Activated CD4-positive, alpha-beta T cell treated with anti-CD3 and anti-CD28 coated beads, Interleukin-2, amount 10 ng/mL, durations not matched to agents 24 days and 14 days (primary cell): ENCODE measurements around the gene SUPT4H1. TPM values are rescaled to one million over a fixed set of nuclear protein-coding genes. Genes with fewer than 3 reads are reported as not detected.

Experiments used
- DNase-seq: peaks from one replicate; pipeline ENCODE4 v3.0.0; 2022
- H3K27ac Mint-ChIP-seq: one replicate; pipeline ENCODE4 v1.8.0; 2022; ENCODE audit warnings: mild to moderate bottlenecking, mixed read lengths
- H3K27me3 Mint-ChIP-seq: one replicate; pipeline ENCODE4 v1.8.0; 2022; ENCODE audit warnings: mixed read lengths
- H3K36me3 Mint-ChIP-seq: one replicate; pipeline ENCODE4 v1.8.0; 2022; ENCODE audit warnings: low read depth, mild to moderate bottlenecking, mixed read lengths
- H3K4me1 Mint-ChIP-seq: one replicate; pipeline ENCODE4 v1.8.0; 2021; ENCODE audit warnings: mixed read lengths
- H3K4me3 Mint-ChIP-seq: one replicate; pipeline ENCODE4 v1.8.0; 2022; ENCODE audit warnings: mild to moderate bottlenecking, moderate library complexity, mixed read lengths
- H3K9me3 Mint-ChIP-seq: one replicate; pipeline ENCODE4 v1.8.0; 2021; ENCODE audit warnings: mixed read lengths
- intact Hi-C: fragments of 100-400 bp; cut with micrococcal nuclease; formaldehyde crosslinking; loops from one replicate; pipeline ENCODE4 v1.15.1; 2023
- total RNA-seq: library from RNA; stranded (reverse); gene quantifications from 2 replicates; pipeline ENCODE4 v1.2.3, GENCODE V29; 2022

SUPT4H1 gene
- total RNA-seq, 1 donor from 2014 or later: 139 TPM

- H3K4me3 Mint-ChIP-seq: peak overlapping the region; percentile 91
- H3K27me3 Mint-ChIP-seq: peaks cover 1% of the 10 kb centered on the region
- peaks cover 1% of the 10 kb centered on the region for H3K9me3 Mint-ChIP-seq
- H3K4me1 Mint-ChIP-seq: peaks cover 55% of the 10 kb centered on the region
- peak overlapping the region; percentile 100 for H3K27ac Mint-ChIP-seq
- intact Hi-C loops: loop anchor here (5.0 to 10.0 kb wide), 7 partner anchors 180 to 1505 kb away; partner anchors contain the start of genes PRR11, SKA2 and VEZF1
- peaks cover 39% of the 10 kb centered on the region for H3K36me3 Mint-ChIP-seq
- peak; percentile 88 for DNase-seq
Measured at GRCh38 chr17:58337210-58337599, 14.8 kb downstream of the SUPT4H1 start.

- Mint-ChIP-seq H3K4me1 (peaks cover 54% of the 10 kb centered on the region), H3K36me3 (peaks cover 39% of the 10 kb centered on the region), H3K27ac (peak overlapping the region; percentile 100), H3K4me3 (peak overlapping the region; percentile 91), H3K9me3 (peaks cover 4% of the 10 kb centered on the region), H3K27me3 (peaks cover 4% of the 10 kb centered on the region)
- intact Hi-C loops: loop anchor here (5.0 to 10.0 kb wide), 7 partner anchors 181 to 1506 kb away; partner anchors contain the start of genes PRR11, SKA2 and VEZF1
- DNase-seq: peak; percentile 77
Measured at GRCh38 chr17:58336456-58337209, 15.4 kb downstream of the SUPT4H1 start.

DNA sequence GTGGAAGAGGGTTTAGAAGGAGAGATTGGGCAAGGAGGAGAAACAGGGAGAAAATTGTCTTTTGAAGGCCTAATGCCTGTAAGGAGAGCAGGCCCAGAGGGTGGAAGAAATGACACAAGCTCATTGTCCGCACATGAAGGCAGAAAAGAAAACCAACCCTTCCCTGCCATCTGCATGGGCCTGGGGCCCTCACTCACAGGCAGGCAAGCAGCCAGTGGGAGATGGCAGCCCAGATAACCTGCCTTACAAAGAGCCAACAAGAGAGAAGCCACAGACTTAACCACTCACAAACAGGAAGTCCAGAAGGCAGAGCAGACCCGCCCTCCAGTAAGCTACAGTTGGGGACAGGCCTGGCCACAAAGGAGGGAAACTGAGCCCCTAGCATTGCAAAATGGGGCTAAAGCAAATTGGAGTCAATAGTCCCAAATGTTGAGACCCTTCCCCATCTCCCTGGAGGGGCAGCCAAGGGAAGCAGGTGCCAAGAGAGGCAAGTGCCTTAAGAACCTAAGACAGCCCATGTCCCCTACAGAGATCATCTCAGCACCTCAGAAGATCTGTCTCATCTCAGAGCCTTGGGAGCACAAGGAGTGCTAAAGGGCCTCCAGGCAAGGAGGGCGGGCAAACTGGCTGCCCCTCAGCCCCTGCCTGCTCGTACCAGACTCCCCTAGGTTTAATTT, 16.1 kb downstream of the SUPT4H1 start:
- intact Hi-C loops: loop anchor here (5.0 to 10.0 kb wide), 7 partner anchors 181 to 1506 kb away; partner anchors contain the start of genes PRR11, SKA2 and VEZF1
- peaks cover 4% of the 10 kb centered on the region for H3K9me3 Mint-ChIP-seq
- H3K27ac Mint-ChIP-seq: peak overlapping the region; percentile 100
- H3K36me3 Mint-ChIP-seq: peaks cover 42% of the 10 kb centered on the region
- H3K4me1 Mint-ChIP-seq: peaks cover 54% of the 10 kb centered on the region
- H3K27me3 Mint-ChIP-seq: peaks cover 4% of the 10 kb centered on the region
- DNase-seq: peak; percentile 94
- peak overlapping the region; percentile 91 for H3K4me3 Mint-ChIP-seq

DNA sequence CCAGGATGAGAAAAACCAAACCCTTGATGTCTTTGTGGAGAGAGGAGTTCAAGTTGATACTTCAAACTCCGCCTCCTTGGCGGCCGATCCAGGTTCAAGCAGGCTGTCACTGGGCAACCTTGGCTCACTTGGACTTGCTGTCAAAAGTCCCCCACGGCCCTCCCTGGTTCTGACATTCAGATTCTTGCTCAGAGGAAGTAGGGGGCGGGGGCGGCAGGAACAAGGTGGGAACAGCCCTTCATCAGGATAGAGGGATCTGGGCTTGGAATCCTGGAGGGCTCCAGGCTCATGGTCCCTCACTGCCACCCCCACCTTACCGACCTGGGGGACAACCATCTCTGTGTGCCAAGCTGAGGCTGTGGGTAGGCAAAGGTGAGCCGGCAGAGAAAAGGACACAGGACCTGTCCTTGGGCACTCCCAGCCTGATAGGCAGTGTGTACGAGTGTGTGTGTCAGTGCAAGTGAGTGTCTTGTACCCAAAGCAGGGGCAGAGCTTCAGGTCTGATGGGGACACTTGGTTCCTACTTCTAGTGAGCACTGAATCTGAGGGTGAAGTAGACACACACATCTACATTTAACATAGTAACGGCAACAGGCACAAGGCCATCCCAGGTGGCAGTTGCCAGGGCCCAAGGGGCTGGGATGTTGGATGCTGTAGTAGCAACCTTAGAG, 16.8 kb downstream of the SUPT4H1 start:
- peaks cover 4% of the 10 kb centered on the region for H3K27me3 Mint-ChIP-seq
- intact Hi-C loops: loop anchor here (5.0 to 10.0 kb wide), 7 partner anchors 182 to 1507 kb away; partner anchors contain the start of genes PRR11, SKA2 and VEZF1
- peak overlapping the region; percentile 91 for H3K4me3 Mint-ChIP-seq
- peak overlapping the region; percentile 100 for H3K27ac Mint-ChIP-seq
- peaks cover 42% of the 10 kb centered on the region for H3K36me3 Mint-ChIP-seq
- peak; percentile 82 for DNase-seq
- peaks cover 55% of the 10 kb centered on the region for H3K4me1 Mint-ChIP-seq
- H3K9me3 Mint-ChIP-seq: peaks cover 4% of the 10 kb centered on the region

- DNase-seq: no peak
- Mint-ChIP-seq H3K4me3 (peak overlapping the region; percentile 91), H3K4me1 (peaks cover 55% of the 10 kb centered on the region), H3K27me3 (peaks cover 4% of the 10 kb centered on the region), H3K9me3 (peaks cover 4% of the 10 kb centered on the region), H3K27ac (peak overlapping the region; percentile 100), H3K36me3 (peaks cover 42% of the 10 kb centered on the region)
- intact Hi-C loops: loop anchor here (5.0 to 10.0 kb wide), 7 partner anchors 183 to 1508 kb away; partner anchors contain the start of genes PRR11, SKA2 and VEZF1
Measured at GRCh38 chr17:58334661-58335060, 17.3 kb downstream of the SUPT4H1 start.

DNA sequence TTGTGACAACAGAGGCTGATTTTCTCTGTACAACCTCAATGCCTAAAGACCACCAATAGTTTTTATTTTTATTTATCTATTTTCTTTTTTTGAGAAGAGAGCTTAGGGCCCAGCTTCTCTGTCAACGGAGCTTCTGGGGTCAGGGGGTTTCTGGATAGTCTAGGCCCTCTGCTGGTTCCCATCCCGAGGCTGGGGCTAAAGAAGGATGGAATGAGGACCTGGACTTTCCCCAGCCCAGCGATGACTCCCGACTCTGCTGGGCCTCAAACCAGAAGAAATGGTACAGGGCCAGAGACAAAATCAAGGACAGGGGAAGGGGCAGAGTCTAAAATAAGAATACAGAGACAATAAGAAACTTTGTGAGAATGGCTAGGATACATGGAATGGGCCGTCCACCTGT, 17.7 kb downstream of the SUPT4H1 start:
- Mint-ChIP-seq H3K9me3 (peaks cover 4% of the 10 kb centered on the region), H3K27me3 (peaks cover 4% of the 10 kb centered on the region), H3K36me3 (peaks cover 42% of the 10 kb centered on the region), H3K4me1 (peaks cover 54% of the 10 kb centered on the region), H3K27ac (peak overlapping the region; percentile 100), H3K4me3 (peak overlapping the region; percentile 91)
- intact Hi-C loops: loop anchor here (10.0 kb wide), 2 partner anchors 821 to 1451 kb away; partner anchors contain the start of genes PRR11 and SKA2
- DNase-seq: no peak

DNA sequence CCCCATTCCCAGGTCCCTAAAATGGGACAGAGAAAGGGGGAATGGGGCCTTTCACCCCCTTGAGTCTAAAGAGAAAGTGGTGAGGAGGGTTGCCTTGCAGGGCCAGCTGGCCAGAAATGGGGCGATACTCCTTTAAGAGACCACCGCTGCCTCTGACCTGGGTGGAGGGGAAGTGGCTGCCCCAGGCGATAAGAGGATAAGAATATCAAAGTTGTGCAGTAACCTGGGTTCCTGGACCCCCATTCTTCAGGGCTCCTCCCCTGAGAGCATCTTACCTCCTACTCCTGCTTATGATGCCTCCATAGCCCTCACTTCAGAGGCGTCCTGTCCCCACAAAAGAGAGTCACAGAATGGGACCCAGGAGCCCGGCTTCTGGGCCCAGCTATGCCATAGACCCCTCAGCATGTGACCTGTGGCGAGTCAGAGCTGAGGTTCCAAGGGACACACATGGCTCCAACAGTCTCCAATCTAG, 18.2 kb downstream of the SUPT4H1 start:
- Mint-ChIP-seq H3K36me3 (peaks cover 44% of the 10 kb centered on the region), H3K4me1 (peaks cover 56% of the 10 kb centered on the region), H3K27ac (peak overlapping the region; percentile 100), H3K9me3 (peaks cover 4% of the 10 kb centered on the region), H3K4me3 (peak overlapping the region; percentile 91), H3K27me3 (peaks cover 4% of the 10 kb centered on the region)
- peak; percentile 81 for DNase-seq
- intact Hi-C loops: loop anchor here (10.0 kb wide), 2 partner anchors 821 to 1451 kb away; partner anchors contain the start of genes PRR11 and SKA2

- peak overlapping the region; percentile 100 for H3K27ac Mint-ChIP-seq
- H3K27me3 Mint-ChIP-seq: peaks cover 4% of the 10 kb centered on the region
- intact Hi-C loops: loop anchor here (10.0 kb wide), 2 partner anchors 822 to 1452 kb away; partner anchors contain the start of genes PRR11 and SKA2
- H3K4me3 Mint-ChIP-seq: peak overlapping the region; percentile 91
- peaks cover 48% of the 10 kb centered on the region for H3K36me3 Mint-ChIP-seq
- peak; percentile 88 for DNase-seq
- peaks cover 4% of the 10 kb centered on the region for H3K9me3 Mint-ChIP-seq
- H3K4me1 Mint-ChIP-seq: peaks cover 59% of the 10 kb centered on the region
Measured at GRCh38 chr17:58332778-58333735, 18.9 kb downstream of the SUPT4H1 start.

DNA sequence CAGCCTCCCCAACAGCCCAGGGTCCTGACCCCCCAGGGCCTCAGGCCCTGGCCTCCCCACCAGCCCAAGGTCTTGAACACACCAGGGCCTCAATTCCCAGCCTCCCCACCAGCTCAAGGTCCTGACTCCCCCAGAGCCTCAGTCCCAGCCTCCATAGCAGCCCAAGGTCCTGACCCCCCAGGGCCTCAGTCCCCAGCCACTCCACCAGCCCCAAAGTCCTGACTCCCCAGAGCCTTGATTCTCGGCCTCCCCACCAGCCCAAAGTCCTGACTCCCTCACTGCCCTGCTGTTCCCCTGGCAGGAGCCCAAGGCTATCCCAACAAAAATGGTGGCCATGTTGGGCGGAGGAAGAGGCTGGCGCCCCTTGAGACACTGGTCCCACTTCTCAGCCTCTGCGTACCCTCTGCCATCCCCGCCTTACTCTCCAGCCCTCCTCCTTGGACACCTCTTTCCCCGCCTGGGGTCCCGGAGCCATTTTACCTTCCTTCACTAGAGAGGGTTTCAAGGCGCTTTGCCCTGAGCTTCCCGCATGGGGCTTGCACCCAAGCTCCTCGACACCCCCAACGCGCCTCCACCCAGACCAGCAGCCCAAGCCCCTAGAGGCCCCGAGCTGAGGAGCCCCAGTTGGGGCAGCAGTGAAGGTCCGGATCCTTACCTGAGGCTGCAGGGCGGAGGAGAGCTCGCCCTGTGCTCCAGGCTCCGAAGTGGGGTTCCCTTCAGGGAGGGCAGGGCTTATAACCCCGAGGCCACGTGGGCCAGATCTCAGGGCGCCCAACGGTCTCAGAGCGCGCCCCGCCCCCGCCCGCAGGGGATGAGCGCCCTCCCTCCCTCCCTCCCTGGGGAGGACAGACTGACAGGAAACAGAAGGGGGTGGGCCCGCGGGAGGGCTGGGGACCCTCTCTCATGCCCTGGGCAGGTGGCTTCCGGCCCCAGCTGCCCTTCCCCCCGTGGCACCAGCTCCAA, 19.9 kb downstream of the SUPT4H1 start:
- Mint-ChIP-seq H3K4me1 (peaks cover 56% of the 10 kb centered on the region), H3K9me3 (peaks cover 4% of the 10 kb centered on the region), H3K27me3 (peaks cover 4% of the 10 kb centered on the region), H3K36me3 (peaks cover 50% of the 10 kb centered on the region), H3K27ac (peak overlapping the region; percentile 100), H3K4me3 (peak overlapping the region; percentile 91)
- intact Hi-C loops: loop anchor here (10.0 kb wide), 2 partner anchors 823 to 1453 kb away; partner anchors contain the start of genes PRR11 and SKA2
- DNase-seq: peak; percentile 98

DNA sequence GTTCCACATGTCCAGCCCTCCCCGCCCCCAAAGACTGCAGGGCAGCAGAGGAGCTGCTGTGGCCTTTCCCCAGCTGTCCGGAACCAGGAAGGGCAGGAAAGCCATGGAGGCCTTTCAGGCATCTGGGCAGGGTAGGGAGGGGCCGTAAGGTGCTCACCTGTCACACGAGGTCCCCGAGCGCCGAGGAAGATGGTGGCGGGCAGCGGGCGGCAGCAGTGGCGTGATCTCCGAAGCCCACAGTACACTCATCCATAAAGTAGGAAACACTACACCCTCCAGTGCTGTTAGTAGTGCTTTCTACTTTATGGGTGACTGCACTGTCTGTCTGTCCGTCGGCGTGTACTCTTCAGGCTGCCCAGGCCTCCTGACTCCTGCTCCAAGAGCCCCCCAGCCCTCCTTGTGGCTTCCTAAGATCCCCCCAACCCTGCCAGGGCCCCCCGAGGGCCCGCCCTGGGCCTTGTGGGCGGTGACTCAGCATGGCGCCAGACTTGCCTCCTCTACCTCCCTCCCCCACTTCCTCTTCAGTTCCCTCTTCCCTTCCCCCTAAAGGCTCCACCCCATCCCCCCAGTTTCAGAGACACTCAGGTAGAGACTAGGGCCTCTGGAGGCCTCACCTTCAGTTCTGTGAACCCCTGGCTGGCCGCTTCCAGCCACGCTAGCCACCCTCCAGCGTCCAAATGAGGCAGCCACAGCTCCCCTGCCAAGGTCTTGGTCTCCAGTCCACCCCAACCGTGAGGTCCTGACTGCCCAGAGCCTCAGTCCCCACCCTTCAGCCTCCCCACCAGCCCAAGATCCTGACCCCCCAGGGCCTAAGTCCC, 20.8 kb downstream of the SUPT4H1 start:
- Mint-ChIP-seq H3K36me3 (peaks cover 54% of the 10 kb centered on the region), H3K4me1 (peaks cover 52% of the 10 kb centered on the region), H3K4me3 (peak overlapping the region; percentile 91), H3K27ac (peak overlapping the region; percentile 100), H3K27me3 (peaks cover 4% of the 10 kb centered on the region), H3K9me3 (peaks cover 4% of the 10 kb centered on the region)
- intact Hi-C loops: loop anchor here (10.0 kb wide), 2 partner anchors 824 to 1454 kb away; partner anchors contain the start of genes PRR11 and SKA2
- DNase-seq: peak; percentile 90
